HCT116 (cell line): ENCODE measurements around the gene CBFA2T2. TPM values are rescaled to one million over a fixed set of nuclear protein-coding genes. Genes with fewer than 3 reads are reported as not detected.

Experiments used
- ATAC-seq: fragments of 200-7000 bp; cut with Tn5 transposase; 2 replicates; pipeline ENCODE4 v1.9.1; 2020; ENCODE audit warnings: mild to moderate bottlenecking, moderate library complexity
- BruUV-seq: library from RNA; stranded (reverse); fragments of 400-500 nt; replicated peaks from 2 replicates; lab custom pipeline; 2021; lab: Mats Ljungman, UMichigan
- CTCF ChIA-PET: fragments of 300-600 bp; sonication (Branson Sonifier 250); formaldehyde crosslinking; loops from one replicate; lab custom pipeline; 2021; ENCODE audit warnings: antibody characterized with exemption; lab: Charles Lee
- POLR2A ChIA-PET: fragments of 300-600, 350-600 bp; sonication (Branson Sonifier 250); formaldehyde crosslinking; loops from one replicate; lab custom pipeline; 2021; ENCODE audit warnings: antibody characterized with exemption; lab: Charles Lee
- RAD21 ChIA-PET, 2 experiments: fragments of 300-600 bp; sonication (Branson Sonifier 250); formaldehyde crosslinking; loops; one replicate each; lab custom pipeline; 2023; ENCODE audit warnings: low total read pairs in 2 of 2; ENCODE audit not compliant: uncharacterized antibody in 2 of 2, unreplicated experiment in 2 of 2, low non-redundant PET in 1 of 2; lab: Charles Lee
- DNase-seq: peaks from one replicate; pipeline ENCODE4 v3.0.0-alpha.2; 2010; ENCODE audit warnings: low read depth, low spot score
- H2AFZ ChIP-seq: fragments of 200-600 bp; shearing (Covaris generic), sonication (generic); 2 replicates; pipeline ENCODE4 v1.6.1; 2017; ENCODE audit warnings: low read depth, mixed run types, mixed read lengths, antibody characterized with exemption, low read length; ENCODE audit not compliant: poor library complexity, severe bottlenecking
- H3K27ac ChIP-seq: 2 replicates; pipeline ENCODE4 v1.5.1; 2012; ENCODE audit warnings: low read depth, low read length
- H3K27me3 ChIP-seq: fragments of 200-600 bp; sonication (generic); 2 replicates; pipeline ENCODE4 v1.6.1; 2016; ENCODE audit warnings: mixed run types, low read length, mixed read lengths; ENCODE audit not compliant: insufficient read depth
- H3K36me3 ChIP-seq, 2 experiments: fragments of 200-500 bp in 1 of 2; fragments of 200-600 bp in 1 of 2; sonication (Bioruptor generic) in 1 of 2; sonication (generic) in 1 of 2; 2 replicates each; pipeline versions ENCODE4 v1.5.1 to v1.6.1; 2014 to 2016; ENCODE audit warnings: low read length in 2 of 2, inconsistent platforms in 1 of 2, mixed read lengths in 1 of 2, mixed run types in 1 of 2; ENCODE audit not compliant: insufficient read depth in 2 of 2, control insufficient read depth in 1 of 2
- H3K4me1 ChIP-seq, 2 experiments: fragments of 200-600 bp in 1 of 2; sonication (generic) in 1 of 2; 2 replicates each; pipeline versions ENCODE4 v1.5.1 to v1.6.1; 2012 to 2017; ENCODE audit warnings: low read length in 2 of 2, inconsistent platforms in 1 of 2, mild to moderate bottlenecking in 1 of 2, mixed read lengths in 1 of 2, mixed run types in 1 of 2, moderate library complexity in 1 of 2; ENCODE audit not compliant: insufficient read depth in 2 of 2, control insufficient read depth in 1 of 2
- H3K4me2 ChIP-seq: fragments of 200-600 bp; sonication (generic); 2 replicates; pipeline ENCODE4 v1.6.1; 2017; ENCODE audit warnings: mixed run types, low read length, mixed read lengths
- H3K4me3 ChIP-seq, 2 experiments: fragments of 200-600 bp in 1 of 2; sonication (generic) in 1 of 2; replicated peaks in 1 of 2; 2 replicates each; pipeline ENCODE4 v1.5.1; 2011 to 2016; ENCODE audit warnings: low read length in 2 of 2, control low read depth in 1 of 2, low read depth in 1 of 2, mild to moderate bottlenecking in 1 of 2, mixed read lengths in 1 of 2, mixed run types in 1 of 2
- H3K79me2 ChIP-seq: fragments of 200-600 bp; sonication (generic); 2 replicates; pipeline ENCODE4 v1.6.1; 2017; ENCODE audit warnings: mild to moderate bottlenecking, mixed run types, low read length, moderate library complexity, mixed read lengths; ENCODE audit not compliant: insufficient read depth
- H3K9ac ChIP-seq: fragments of 200-600 bp; sonication (generic); 2 replicates; pipeline ENCODE4 v1.6.1; 2016; ENCODE audit warnings: low read length, mixed read lengths
- H3K9me2 ChIP-seq: fragments of 200-600 bp; sonication (generic), shearing (Covaris generic); 2 replicates; pipeline ENCODE4 v1.6.1; 2017; ENCODE audit warnings: mixed run types, mild to moderate bottlenecking, moderate library complexity; ENCODE audit not compliant: insufficient read depth
- H3K9me3 ChIP-seq, 2 experiments: fragments of 200-500 bp in 1 of 2; fragments of 200-600 bp in 1 of 2; sonication (Bioruptor generic) in 1 of 2; sonication (generic) in 1 of 2; 2 replicates each; pipeline ENCODE4 v1.6.1; 2014 to 2017; ENCODE audit warnings: low read length in 2 of 2, mixed read lengths in 2 of 2, inconsistent platforms in 1 of 2, low read depth in 1 of 2, mild to moderate bottlenecking in 1 of 2, mixed run types in 1 of 2, moderate library complexity in 1 of 2; ENCODE audit not compliant: control insufficient read depth in 1 of 2, insufficient read depth in 1 of 2
- H4K20me1 ChIP-seq: fragments of 200-600 bp; sonication (generic), shearing (Covaris generic); 2 replicates; pipeline ENCODE4 v1.6.1; 2017; ENCODE audit warnings: mixed run types, mild to moderate bottlenecking, moderate library complexity; ENCODE audit not compliant: insufficient read depth
- CBX3 ChIP-seq: IDR thresholded peaks from 2 replicates; pipeline ENCODE4 v1.6.1; 2012; ENCODE audit warnings: low read depth
- EGR1 ChIP-seq: IDR thresholded peaks from 2 replicates; pipeline ENCODE4 v1.6.1; 2012; ENCODE audit warnings: low read depth
- EZH2phosphoT487 ChIP-seq: fragments of 200-600 bp; IDR thresholded peaks from 2 replicates; pipeline ENCODE4 v1.6.1; 2018; ENCODE audit warnings: antibody characterized with exemption, borderline replicate concordance
- FOSL1 ChIP-seq: IDR thresholded peaks from 2 replicates; pipeline ENCODE4 v1.6.1; 2012; ENCODE audit warnings: low read depth
- JUND ChIP-seq: IDR thresholded peaks from 2 replicates; pipeline ENCODE4 v1.6.1; 2012
- POLR2AphosphoS5 ChIP-seq: IDR thresholded peaks from 2 replicates; pipeline ENCODE4 v1.6.1; 2011; ENCODE audit warnings: mild to moderate bottlenecking, low read depth, low read length, moderate library complexity
- SRF ChIP-seq: IDR thresholded peaks from 2 replicates; pipeline ENCODE4 v1.6.1; 2012; ENCODE audit warnings: low read depth
- ZFX ChIP-seq: fragments of 450-650 bp; IDR thresholded peaks from 2 replicates; pipeline ENCODE4 v1.6.1; 2017
- ZNF274 ChIP-seq: fragments of 200-500 bp; sonication (Bioruptor generic); IDR thresholded peaks from 2 replicates; pipeline ENCODE4 v1.6.1; 2014; ENCODE audit warnings: mild to moderate bottlenecking, low read depth, low read length, inconsistent platforms
- intact Hi-C: fragments of 100-400 bp; cut with micrococcal nuclease; formaldehyde crosslinking; loops from 2 replicates; pipeline ENCODE4 v1.10.0; 2022
- total RNA-seq: library from RNA; stranded (reverse); gene quantifications from one replicate; pipeline ENCODE4 v1.2.1, GENCODE V29; 2021; ENCODE audit not compliant: unreplicated experiment
- TF ChIP-seq, protein P1 (sequence below), 3 experiments: fragments of 200-600 bp in 1 of 3; sonication (generic) in 1 of 3; IDR thresholded peaks in 2 of 3; conservative IDR thresholded peaks in 1 of 3; 2 replicates each; pipeline ENCODE4 v1.5.1; 2012 to 2017; ENCODE audit warnings: low read depth in 2 of 3, low read length in 2 of 3, antibody characterized with exemption in 1 of 3, borderline replicate concordance in 1 of 3, control low read depth in 1 of 3, mild to moderate bottlenecking in 1 of 3, mixed read lengths in 1 of 3, mixed run types in 1 of 3, moderate library complexity in 1 of 3; ENCODE audit not compliant: insufficient read depth in 1 of 3
- TF ChIP-seq, protein P2 (sequence below): IDR thresholded peaks from 2 replicates; pipeline ENCODE4 v1.6.1; 2012; ENCODE audit warnings: low read depth

Gene CBFA2T2
- total RNA-seq, 1 experiment from 2014 or later: 8.0 TPM

DNA sequence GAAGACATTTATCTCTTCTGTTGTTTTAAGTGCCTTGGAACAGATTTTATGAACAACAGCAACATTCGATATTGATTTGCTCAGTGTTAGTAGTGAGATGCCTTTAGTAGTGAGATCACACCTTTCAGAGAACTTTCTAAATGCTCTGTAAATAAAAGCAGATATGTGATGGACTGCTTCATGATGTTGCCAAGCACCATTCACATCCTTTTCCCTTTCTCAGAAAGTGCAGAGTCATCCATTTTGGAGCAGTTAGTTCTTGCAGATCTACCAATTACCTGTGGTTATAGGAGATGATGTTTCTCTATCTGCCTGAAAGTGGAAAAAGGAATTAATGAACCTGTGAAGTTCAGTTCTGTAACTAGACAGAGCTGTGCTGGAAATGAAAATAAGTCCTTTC is 27.0 kb downstream of the CBFA2T2 start:
- Histone ChIP-seq H2AFZ (no peak overlapping the region), H3K36me3 (no peaks in the 10 kb centered on the region), H3K4me1 (peaks cover 4 to 16% of the 10 kb centered on the region in 2 experiments; a peak in 2 of 4 replicates), H3K9me2 (no peaks in the 10 kb centered on the region), H3K9ac (no peak overlapping the region), H3K27me3 (no peaks in the 10 kb centered on the region), H3K27ac (no peak overlapping the region), H4K20me1 (no peaks in the 10 kb centered on the region), H3K4me3 (no peak overlapping the region), H3K9me3 (no peaks in the 10 kb centered on the region), H3K4me2 (no peak overlapping the region), H3K79me2 (peaks cover 12% of the 10 kb centered on the region)
- POLR2A ChIA-PET: interaction anchor here (1.1 kb wide), 1 partner anchor 27 kb away, joined by 3 read pairs; the partner anchor contains the start of gene CBFA2T2
- RAD21 ChIA-PET: interaction anchor here in 1 of 2 experiments (0.6 kb wide), 1 partner anchor 193 kb away, joined by 3 read pairs; no protein-coding TSS in a partner anchor
- BruUV-seq: no TSS peak
- intact Hi-C loops: loop anchor here (5.0 kb wide), 1 partner anchor 135 kb away; no protein-coding TSS in a partner anchor
- ATAC-seq: no peak
- CTCF ChIA-PET: interaction anchor here (0.6 to 0.7 kb wide), 2 partner anchors 9 to 10 kb away, joined by 4 read pairs; no protein-coding TSS in a partner anchor
- no peak for TF ChIP-seq EGR1
- no peak for TF ChIP-seq JUND
- TF ChIP-seq CBX3: no peak
- no peak for TF ChIP-seq ZFX
- TF ChIP-seq ZNF274: no peak
- TF ChIP-seq, protein P1, sequence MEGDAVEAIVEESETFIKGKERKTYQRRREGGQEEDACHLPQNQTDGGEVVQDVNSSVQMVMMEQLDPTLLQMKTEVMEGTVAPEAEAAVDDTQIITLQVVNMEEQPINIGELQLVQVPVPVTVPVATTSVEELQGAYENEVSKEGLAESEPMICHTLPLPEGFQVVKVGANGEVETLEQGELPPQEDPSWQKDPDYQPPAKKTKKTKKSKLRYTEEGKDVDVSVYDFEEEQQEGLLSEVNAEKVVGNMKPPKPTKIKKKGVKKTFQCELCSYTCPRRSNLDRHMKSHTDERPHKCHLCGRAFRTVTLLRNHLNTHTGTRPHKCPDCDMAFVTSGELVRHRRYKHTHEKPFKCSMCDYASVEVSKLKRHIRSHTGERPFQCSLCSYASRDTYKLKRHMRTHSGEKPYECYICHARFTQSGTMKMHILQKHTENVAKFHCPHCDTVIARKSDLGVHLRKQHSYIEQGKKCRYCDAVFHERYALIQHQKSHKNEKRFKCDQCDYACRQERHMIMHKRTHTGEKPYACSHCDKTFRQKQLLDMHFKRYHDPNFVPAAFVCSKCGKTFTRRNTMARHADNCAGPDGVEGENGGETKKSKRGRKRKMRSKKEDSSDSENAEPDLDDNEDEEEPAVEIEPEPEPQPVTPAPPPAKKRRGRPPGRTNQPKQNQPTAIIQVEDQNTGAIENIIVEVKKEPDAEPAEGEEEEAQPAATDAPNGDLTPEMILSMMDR (IDR thresholded peaks at IDR 0.05 in 2 of 3, conservative IDR thresholded peaks at IDR 0.05 in 1 of 3; ENCODE audit: borderline replicate concordance in 1 of 3, insufficient read depth in 1 of 3, low read depth in 2 of 3, low read length in 2 of 3): no peak
- no peak for TF ChIP-seq SRF
- TF ChIP-seq, protein P2, sequence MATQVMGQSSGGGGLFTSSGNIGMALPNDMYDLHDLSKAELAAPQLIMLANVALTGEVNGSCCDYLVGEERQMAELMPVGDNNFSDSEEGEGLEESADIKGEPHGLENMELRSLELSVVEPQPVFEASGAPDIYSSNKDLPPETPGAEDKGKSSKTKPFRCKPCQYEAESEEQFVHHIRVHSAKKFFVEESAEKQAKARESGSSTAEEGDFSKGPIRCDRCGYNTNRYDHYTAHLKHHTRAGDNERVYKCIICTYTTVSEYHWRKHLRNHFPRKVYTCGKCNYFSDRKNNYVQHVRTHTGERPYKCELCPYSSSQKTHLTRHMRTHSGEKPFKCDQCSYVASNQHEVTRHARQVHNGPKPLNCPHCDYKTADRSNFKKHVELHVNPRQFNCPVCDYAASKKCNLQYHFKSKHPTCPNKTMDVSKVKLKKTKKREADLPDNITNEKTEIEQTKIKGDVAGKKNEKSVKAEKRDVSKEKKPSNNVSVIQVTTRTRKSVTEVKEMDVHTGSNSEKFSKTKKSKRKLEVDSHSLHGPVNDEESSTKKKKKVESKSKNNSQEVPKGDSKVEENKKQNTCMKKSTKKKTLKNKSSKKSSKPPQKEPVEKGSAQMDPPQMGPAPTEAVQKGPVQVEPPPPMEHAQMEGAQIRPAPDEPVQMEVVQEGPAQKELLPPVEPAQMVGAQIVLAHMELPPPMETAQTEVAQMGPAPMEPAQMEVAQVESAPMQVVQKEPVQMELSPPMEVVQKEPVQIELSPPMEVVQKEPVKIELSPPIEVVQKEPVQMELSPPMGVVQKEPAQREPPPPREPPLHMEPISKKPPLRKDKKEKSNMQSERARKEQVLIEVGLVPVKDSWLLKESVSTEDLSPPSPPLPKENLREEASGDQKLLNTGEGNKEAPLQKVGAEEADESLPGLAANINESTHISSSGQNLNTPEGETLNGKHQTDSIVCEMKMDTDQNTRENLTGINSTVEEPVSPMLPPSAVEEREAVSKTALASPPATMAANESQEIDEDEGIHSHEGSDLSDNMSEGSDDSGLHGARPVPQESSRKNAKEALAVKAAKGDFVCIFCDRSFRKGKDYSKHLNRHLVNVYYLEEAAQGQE: no peak
- TF ChIP-seq POLR2AphosphoS5: no peak
- TF ChIP-seq EZH2phosphoT487: no peak
- no peak for TF ChIP-seq FOSL1
- TF ChIP-seq, all 23 proteins: peak for 0
- no peak for DNase-seq
